ENCODE measurements around the gene NLN.

The NLN gene

DNA sequence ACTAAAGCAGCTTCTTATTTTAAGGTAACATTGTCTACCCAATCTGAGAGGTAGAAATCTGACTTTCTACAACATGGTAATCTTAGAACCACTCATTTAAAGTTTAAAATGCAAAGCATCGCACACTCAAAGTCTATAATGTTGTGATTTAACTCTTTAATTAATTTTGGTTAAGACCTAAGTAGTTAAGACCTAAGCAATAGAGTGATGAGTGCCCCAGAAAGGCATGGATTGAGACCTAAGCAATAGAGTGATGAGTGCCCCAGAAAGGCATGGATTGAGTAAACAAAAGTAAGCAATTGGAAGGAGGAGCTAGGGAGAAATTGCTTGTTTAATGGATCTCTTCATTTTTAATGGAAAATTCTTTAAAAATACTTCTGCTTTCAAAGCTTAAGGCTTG lies 86.8 kb downstream of the NLN start:
- DNase-seq (ENCODE audit: low read depth), result peak; percentile 74

DNA sequence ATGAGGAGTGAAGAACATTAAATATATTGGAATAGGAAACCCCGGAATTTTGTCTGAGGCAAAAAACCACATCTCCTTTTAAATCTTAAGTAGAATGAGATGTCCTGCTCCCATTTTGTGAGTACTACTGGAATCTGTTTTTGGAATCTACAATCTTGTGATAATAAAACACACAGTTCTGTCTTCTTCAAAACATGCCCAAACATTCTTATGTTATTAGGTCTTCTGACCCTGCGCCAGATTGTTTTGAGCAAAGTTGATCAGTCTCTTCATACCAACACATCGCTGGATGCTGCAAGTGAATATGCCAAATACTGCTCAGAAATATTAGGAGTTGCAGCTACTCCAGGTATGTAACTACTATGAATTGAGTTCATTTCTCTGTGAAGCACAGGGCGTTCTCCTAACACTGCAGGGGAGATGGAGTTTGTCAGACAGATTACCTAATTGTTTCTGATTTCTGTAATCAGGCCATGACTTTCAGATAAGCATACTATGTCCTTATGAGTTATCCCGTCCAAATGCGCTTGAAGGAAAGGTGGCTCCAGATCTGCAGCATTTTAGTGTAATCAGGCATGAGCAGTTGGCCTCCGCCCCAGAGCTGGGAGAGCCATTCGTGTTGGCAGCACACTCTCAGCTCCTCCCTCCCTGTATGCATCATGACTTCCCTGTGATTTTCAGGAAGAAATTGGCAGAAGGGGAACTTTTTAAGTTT lies 88.0 kb downstream of the NLN start:
- peak; percentile 86 for DNase-seq (ENCODE audit: low read depth)

GRCh38 chr5:65811004-65811403 lies 89.0 kb downstream of the NLN start:
- DNase-seq (ENCODE audit: low read depth), result peak; percentile 79

GRCh38 chr5:65811885-65812284 lies 89.9 kb downstream of the NLN start:
- no peak for DNase-seq (ENCODE audit: low read depth)

- DNase-seq (ENCODE audit: low read depth), result no peak
Measured at GRCh38 chr5:65812648-65813047, 90.6 kb downstream of the NLN start.

DNA sequence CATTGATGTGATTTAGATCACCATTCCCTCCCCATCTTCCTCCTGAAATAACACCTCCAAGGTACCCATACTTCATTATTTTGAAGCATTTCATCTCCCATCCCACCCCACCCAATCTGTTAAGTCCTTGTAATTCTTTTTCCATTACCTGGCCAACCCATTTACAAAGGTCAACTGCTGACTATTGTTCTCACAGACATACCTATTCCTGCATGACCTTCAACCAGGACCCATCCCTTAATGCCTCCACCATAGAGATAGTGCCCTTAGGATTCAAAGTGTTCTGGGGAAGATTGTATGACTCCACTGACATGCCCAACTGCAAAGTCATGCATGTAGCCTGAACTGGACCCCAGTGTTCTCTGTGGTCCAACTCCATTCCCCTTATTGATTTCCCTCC lies 91.2 kb downstream of the NLN start:
- no peak for DNase-seq (ENCODE audit: low read depth)

- no peak for DNase-seq (ENCODE audit: low read depth)
Measured at GRCh38 chr5:65815161-65815560, 93.2 kb downstream of the NLN start.

- DNase-seq (ENCODE audit: low read depth), result no peak
Measured at GRCh38 chr5:65816729-65817128, 94.7 kb downstream of the NLN start.

GRCh38 chr5:65817931-65818330 lies 95.9 kb downstream of the NLN start:
- no peak for DNase-seq (ENCODE audit: low read depth)

DNA sequence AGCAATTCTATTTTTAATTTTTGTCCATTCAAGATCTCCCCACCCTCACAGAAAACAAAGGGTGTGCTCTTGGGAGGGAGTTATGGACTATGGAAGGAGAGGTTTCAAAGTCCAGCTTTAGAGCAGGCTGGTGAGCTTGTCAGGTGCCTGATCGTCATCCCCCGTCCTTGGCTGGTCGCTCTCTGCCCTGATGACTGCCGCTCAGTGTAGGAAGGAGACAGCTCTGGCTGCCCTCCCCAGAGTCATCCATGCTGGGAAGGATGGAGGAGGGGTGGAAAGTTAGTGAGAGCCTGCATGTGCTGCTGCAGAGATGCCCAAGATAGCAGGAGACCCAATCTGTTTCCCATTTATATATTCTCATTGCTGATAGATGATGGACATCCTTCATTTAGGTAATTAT lies 96.6 kb downstream of the NLN start:
- DNase-seq (ENCODE audit: low read depth), result no peak

DNA sequence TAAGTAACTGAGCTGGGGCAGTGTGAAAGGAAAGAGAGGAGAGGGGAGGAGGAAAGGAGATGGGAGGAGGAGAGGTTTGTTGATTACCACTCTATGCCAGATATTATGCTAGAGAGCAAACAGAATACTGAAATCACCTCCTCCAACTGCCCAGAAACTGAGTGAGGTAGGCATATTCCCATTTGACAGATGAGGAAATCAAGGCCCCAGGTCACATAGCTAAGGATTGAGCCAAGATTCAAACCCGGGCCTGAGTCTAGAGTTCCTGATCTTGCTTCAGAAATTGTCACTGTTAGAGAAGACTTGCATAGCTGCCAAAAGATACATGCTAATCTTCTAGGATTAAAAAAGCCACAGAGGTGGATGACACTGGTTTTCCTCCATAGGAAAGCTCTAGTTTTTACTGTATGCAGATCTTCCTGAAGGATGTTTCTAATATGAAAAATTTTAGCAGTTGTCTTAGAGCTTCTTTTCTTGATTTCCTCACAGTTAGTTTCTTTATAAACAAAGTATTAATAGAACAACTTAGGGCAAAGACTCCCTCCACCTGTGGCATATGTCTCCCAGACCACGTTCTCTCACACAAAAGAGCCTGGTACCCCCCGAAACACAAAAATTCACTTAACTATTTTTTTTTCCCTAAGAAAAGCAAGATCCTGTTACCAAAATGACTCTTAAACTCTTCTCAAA lies 97.4 kb downstream of the NLN start:
- no peak for DNase-seq (ENCODE audit: low read depth)

DNA sequence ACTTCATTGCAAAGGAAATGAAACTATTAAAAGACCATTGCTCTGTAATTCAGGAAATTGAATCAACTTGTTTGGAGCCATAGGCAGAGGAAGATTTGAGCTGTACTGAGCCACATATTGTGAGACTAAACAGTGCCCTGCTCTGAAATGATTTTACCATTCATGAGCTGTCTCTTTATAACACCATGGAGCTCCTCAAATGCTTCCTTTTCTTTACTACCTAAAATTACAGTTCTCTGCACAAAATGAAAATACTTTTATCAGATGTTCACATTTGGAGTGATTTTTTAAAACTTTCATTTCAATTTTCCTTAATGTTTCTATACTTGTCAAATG lies 97.9 kb downstream of the NLN start:
- no peak for DNase-seq (ENCODE audit: low read depth)

GRCh38 chr5:65820373-65820772 lies 98.4 kb downstream of the NLN start:
- no peak for DNase-seq (ENCODE audit: low read depth)

- no peak for DNase-seq (ENCODE audit: low read depth)
Measured at GRCh38 chr5:65821966-65822365, 100.0 kb downstream of the NLN start.

- DNase-seq (ENCODE audit: low read depth), result no peak
Measured at GRCh38 chr5:65822710-65823109, 100.7 kb downstream of the NLN start.

DNA sequence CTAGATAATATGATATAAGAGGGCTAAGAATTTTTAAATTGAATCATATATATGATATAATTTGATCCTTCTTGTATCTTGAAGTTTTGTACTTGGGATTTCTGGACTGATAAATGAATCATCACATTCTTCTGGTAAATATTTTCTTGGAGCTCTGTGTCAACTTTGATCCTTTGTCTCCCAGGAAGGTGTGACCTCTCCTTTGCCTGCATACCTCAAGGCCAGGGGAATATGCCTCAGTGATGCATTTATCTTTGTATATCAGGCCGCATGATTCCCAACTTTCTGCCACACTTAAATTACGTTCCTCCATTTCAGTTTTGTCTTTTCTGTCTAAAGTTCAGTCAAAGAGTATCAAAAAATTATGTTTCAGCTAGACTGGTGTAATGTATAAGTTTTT lies 101.2 kb downstream of the NLN start:
- DNase-seq (ENCODE audit: low read depth), result peak; percentile 49

DNA sequence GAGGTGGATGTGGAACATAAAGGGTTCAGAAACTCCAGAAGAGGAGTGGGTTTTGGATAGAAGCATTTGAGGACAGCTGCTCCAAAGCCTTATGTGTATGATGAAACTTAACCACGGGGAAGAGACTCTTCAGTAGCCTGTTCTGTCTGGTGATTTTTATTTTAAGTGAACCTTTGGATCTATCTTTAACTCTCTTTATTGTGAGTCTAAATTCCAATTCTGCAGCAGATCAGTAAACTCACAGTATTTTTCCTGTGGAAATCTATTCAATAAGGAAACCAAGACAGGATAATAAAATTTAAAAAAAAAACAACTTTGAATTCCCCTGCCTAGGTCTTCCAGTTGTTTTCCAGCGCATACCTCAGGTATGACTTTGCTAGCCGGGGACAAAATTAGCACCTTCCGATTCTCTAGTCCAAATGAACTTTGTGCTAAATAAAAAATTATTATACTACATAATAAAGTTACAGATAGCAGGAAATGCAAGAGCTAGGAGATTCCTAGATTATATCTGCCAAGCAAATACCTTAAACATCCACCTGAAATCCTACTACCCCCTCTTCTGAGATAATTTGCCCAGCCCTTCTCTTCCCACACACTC lies 101.9 kb downstream of the NLN start:
- DNase-seq (ENCODE audit: low read depth), result no peak

- DNase-seq (ENCODE audit: low read depth), result no peak
Measured at GRCh38 chr5:65825408-65826328, 103.7 kb downstream of the NLN start.

DNA sequence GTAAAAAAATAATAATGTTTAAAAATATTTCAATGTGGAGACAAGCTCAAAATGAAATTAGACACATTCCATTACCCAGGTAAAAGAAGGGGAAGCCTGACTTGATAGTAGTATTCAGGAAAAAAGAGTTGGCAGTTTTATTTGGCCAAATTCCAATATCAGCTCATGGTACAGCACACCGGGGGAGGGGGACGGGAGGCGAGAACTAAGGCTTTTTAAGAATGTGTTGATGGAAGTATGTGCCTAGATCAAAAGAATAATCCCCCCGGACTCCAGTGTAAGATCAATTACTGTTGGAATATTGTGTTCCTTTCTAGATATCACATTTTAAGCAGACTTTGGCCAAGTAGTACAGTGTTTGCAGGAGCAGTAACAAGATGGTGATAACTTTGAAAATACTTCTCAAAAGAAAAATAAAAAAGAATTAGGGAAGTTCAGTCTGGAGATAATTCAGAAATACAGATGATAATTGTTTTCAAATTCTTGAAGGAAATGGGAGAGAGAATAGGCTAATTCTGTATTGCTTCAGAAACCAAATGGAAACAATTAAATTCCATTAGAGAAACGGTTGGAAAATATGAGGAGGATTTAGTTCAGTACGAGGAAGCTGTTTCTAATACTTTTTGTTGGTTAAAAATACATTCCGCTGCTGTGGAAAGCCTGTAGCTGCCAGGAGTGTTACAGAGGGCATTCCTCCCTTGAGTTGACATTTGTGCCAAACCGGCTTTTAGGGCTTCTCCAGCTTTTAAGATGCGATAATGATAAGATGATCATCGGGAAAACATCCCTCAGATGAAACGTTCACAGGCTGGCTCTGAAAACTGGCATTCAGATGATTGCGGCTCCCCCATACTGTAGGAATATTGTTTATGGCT lies 106.3 kb downstream of the NLN start:
- DNase-seq (ENCODE audit: low read depth), result peak; percentile 92

GRCh38 chr5:65830856-65831255 lies 108.9 kb downstream of the NLN start:
- peak; percentile 37 for DNase-seq (ENCODE audit: low read depth)

DNA sequence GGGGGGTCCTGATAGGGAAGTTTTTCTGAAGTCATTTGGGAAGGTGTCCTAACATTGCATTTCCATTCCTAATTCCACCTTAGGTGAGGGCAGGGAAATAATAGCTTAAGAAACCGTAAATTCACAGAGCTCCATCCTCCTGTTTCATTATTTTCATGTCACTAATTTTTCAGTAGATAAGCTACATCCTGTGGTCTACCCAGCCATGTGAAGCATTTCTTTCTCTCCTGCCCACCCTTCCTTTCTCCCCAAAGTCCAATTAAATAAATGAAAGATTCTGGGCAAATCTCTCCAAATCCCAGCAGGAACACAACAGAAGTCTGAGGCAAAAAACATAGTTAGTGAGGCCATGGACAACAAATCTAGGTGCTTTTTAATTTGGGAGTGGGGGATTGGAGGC lies 109.3 kb downstream of the NLN start:
- DNase-seq (ENCODE audit: low read depth), result no peak

DNA sequence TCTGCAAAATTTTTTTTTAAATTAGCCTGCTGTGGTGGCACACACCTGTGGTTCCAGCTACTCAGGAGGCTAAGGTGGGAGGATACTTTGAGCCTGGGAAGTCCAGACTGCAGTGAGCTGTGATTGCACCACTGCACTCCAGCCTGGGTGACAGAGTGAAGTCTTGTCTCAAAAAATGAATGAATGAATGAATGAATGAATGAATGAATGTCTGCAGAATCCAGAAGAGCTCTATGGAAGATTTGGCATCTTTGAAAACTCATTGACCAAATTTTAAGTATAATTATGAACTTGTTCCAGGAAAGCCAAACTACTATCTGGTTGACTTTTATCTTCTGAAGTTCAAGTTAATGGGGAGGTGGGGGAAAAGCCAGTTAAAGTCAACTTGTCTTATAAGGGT lies 110.1 kb downstream of the NLN start:
- DNase-seq (ENCODE audit: low read depth), result no peak
